Measurements from ENCODE around the gene MEDAG.

The MEDAG gene

DNA sequence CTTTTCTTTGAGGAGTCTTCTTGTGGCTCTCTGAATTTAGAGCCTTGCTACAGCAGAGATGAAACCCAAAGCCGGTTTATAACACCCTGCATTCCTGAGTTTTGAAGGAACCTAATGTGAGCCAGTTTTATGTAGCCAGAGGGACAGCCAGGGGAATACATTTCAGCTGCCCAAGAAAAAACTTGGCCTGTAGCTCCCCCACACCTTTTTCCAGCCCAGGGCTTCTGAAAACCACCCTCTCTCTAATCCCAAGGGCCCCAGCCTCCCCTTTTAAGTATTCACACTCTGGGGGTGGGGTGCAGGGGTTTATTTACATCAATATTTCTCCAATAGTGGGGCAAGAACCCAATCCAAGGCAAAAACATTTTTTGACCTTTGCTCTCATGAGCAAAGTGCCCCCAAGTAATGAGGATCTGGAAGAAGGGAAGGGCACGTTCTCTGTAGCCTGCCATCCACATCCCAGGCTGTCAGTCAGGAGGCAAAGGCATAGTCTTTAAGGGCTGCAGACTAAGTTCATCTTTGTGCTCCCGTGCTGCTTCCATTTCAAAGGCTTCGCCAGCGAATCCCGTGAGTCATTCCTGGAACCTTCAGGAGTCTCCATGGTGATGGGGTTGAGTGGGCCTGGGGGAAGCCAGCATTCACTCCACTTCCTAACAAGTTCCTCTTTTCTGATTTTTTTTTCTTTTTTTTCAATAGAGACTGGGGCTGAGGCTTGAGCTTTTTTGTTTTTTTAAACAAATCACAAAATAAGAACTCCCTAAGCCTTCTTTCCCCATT lies 33.2 kb upstream of the MEDAG start:
- peak in 41 of 56 donors; percentile 6 to 86 (median 44) for DNase-seq

DNA sequence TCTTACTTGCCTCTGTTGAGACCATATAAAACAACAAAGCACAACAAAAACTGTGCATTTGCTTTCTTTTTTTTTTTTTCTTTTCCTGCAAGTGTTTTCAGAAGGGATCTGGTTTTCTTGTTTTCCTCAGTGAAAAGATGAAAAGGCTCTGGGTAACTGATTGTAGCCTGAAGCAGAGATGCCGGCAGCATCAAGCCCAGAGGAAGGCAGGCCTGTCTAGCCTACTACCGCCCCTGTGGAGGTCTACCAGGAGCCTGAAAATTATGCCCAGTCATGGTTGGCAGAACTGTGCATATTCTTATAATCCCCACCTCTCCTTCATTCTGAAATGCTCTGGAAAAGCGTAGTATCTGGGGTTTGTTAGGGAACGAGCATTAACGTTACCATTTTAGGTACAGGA lies 32.6 kb upstream of the MEDAG start:
- DNase-seq: no peak

GRCh38 chr13:30874111-30874510 lies 32.0 kb upstream of the MEDAG start:
- DNase-seq: no peak

DNA sequence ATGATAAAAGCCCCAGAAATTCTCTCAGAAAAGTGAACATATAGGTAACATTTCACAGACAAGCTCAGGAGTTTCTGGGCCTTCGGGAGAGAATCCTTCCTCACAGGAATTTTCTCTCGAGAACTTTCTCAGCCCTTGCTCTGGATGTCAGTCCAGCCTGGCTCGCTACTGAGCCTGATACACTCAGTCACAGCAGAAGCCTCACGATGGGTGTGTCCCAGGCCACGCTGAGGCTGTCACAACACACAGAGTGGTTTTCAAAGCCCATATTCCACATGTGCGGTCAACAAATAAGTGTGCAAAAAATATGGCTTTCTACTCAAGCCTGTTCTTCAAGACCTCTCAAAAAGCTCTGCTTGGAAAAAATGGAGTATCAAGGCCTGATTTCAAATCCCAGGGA lies 31.5 kb upstream of the MEDAG start:
- DNase-seq: no peak

- no peak for DNase-seq
These were observed 28.7 kb upstream of the MEDAG start for GRCh38 chr13:30877335-30877734.

- DNase-seq: no peak
These were observed 25.8 kb upstream of the MEDAG start for GRCh38 chr13:30880151-30880855.

GRCh38 chr13:30880856-30881155 lies 25.3 kb upstream of the MEDAG start:
- no peak for DNase-seq

- no peak for DNase-seq
These were observed 24.9 kb upstream of the MEDAG start for GRCh38 chr13:30881191-30881651.

DNA sequence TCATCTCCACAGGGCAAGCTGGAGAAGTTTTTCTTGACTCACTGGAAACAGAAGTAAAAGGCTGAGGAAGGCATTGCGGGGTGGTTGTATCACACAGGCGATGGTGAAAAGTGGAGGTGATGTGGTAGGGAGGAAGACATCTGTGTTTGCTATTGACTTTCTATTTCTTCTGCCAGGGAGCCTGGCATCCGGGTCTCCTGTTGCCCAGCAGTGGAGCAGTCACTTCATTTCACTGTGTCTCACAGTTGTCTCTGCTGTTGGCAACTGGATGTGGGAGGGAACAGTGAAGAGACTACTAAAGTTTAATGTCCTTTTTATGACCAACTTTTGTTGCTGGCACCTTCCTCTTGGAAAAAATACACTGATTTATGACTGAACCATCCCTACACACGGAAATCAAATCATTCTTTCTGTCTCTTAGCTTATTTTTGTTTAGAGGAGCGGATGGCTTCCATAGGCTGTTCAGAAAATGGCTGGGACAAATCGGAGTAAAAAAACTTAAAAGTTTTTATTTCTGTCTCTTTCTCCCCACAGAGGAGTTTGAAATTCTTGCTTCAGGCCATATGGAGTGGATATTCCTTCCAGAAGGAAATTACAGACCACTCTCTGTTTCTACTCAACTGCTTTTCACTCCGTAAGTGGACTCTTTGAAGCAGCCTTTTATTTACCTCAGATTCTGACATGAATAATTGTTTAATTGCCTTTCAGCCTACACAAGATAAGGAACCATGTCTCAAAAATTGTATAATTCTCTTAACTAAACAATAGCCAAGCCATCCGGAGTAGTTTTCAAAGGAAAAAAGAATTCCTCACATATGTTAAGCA lies 23.8 kb upstream of the MEDAG start:
- DNase-seq: no peak

- no peak for DNase-seq
These were observed 22.9 kb upstream of the MEDAG start for GRCh38 chr13:30882996-30883766.

DNA sequence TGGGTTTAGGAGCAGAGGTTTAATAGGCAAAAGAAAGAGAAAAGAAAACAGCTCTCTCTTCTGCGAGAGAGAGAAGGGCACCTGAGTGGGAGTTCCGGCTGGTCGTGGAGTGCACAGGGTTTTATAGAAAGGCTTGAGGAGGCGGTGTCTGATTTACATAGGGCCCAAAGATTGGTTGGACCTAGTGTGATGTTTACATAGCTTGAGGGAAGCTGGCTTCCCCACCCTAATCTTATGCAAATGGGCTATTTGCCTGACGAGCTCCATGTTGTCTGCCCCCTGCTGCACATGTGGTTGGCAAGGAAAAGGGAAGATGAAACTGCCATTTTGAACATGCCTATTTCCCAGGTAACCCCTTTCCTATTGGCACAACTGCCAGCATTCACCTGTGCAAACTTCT lies 21.5 kb upstream of the MEDAG start:
- no peak for DNase-seq

DNA sequence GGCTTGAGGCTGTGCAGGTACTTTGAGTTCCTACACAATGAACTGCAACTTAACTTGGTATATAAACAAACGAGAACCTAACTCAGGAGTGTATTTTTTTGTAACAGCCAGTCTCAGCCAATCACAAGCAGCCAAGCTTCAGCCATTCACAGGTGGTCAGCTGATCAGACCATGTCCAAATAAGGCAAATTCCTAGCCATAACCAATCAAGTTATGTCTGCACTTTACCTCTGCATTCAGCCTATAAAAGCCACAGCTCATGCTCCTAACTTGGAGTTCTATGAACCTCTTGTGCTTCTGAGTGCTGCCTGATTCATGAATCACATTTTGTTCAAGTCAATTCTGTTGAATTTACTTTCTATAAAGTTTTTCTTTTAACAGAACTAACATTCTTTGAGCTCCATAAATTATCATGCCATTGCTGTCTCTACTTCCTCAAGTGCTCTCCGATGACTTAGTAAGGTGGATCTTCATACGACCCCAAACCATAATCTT lies 16.8 kb upstream of the MEDAG start:
- no peak for DNase-seq

- DNase-seq: no peak
These were observed 13.1 kb upstream of the MEDAG start for GRCh38 chr13:30892966-30893365.

DNA sequence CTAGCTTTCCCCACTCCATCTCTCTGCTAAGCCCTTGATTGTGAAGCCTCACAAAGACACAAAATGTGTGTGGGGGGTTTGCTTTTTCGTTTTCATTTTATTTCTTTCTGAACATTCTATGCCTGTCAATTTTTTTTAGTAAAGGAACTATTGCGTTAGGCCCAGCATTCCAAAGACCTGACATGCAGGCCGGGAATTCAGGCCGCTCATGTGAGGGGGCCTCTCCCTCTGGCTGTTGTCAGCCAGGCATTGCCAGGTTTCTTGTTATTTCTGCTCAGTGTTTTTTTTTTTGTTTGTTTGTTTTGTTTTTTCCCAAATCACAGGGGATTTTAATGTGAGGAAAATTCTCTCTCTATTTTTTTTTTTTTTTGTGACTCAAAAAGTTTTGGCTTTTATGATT lies 10.3 kb upstream of the MEDAG start:
- DNase-seq: no peak

GRCh38 chr13:30898070-30898469 lies 8.0 kb upstream of the MEDAG start:
- DNase-seq: no peak

DNA sequence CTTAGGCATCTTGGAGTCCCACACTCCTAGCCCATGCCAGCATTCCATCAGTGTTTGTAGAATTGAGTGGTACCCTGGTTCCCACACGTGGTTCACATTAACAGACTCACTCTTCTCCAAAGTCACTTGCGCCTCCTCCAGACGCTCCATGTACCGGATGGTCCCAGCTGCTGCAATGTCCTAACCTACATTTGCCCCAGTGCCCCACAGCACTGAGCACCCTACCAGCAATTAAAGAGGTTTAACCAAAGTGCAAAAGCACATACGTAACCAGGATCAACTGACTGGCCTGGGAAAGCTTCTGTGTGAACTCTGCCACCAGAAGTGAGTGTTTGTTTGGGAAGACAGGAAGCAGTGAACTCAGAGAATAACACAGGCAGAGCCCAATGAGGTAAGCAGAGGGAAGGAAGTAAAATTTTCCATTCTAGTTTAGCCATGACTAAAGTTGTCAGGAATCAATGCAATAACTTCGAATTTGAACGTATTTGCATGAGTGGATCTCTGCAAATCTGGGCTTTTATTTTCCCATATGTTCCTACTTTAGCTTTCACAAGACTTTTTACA lies 7.3 kb upstream of the MEDAG start:
- DNase-seq: no peak

- DNase-seq: no peak
These were observed 5.6 kb upstream of the MEDAG start for GRCh38 chr13:30900436-30900835.

DNA sequence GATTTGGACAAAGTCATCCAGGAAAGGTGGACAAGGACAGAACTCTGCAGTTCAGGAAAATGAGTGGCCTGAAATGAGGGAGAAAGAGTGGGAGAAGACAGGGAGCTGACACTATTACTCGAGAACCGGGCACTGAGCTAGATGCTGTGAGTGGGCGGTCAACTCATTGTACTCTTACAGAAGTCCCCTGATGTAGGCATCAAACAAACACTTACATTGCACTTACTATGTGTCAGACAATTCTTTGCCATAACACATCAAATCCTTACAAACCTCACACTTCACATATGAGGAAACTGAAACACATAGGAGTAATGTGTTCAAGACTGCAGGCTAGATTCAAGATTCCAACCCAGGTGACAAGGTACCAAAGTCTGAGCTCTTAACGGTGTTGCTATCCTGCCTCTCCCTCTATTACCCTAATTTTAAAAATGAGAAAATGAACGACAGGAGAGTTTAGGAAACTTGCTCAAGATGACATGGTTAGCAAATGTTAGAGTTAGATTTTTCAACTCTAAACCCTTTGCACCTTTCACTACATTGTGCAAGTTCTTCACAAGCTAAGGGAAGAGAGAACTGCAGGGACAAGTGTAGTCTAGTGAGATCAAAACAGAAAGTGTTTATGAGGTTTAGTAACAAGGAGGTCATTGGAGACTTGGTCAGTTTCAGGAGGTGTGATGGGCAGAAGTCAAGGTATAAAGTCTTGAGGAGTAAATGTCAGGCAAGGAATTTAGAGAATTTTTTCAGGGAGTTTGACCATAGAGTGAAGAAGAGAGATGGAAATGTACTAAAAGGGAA lies 4.9 kb upstream of the MEDAG start:
- DNase-seq: no peak

DNA sequence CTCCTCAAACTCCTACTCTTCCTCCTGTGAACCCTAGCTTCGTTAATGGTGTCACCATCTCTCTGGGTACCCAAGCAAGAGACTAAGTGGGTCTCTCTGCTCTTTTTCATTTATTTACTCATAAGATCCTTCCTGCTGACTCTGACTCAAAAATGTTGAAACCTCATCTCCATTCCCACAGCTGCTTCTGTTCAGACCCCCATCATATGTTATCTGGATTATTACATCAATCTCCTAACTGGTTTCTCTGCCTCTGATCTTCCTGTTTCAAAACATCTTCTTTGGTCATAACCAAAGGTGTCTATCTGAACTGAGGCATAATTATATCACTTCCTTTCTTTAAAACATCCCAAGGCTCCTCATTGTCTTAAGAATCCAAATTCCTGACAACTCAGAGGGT lies 2.0 kb upstream of the MEDAG start:
- no peak for DNase-seq

- no peak for DNase-seq
These were observed 460 bp downstream of the MEDAG start for GRCh38 chr13:30906411-30907051.

All from nucleus accumbens (tissue), 56 donors.